SK-N-MC (cell line): ENCODE results near the gene SH3PXD2A.
"Not testable (repeated sequence)": the region's sequence is repeated elsewhere in the genome, so short reads cannot be mapped to it uniquely, and the experiment has no call there.

Experiments
- DNase-seq: peaks from one replicate; pipeline ENCODE4 v3.0.0-alpha.2; 2011; ENCODE audit warnings: low read depth, low spot score
- H3K27ac ChIP-seq: fragments of 200-600 bp; sonication (generic); 2 replicates; pipeline ENCODE4 v1.5.1; 2016; ENCODE audit warnings: mixed run types
- H3K36me3 ChIP-seq: fragments of 200-600 bp; sonication (generic); 2 replicates; pipeline ENCODE4 v1.6.1; 2017; ENCODE audit warnings: antibody characterized with exemption, low read length, mixed read lengths; ENCODE audit not compliant: insufficient read depth
- H3K4me3 ChIP-seq: fragments of 200-600 bp; sonication (generic); 2 replicates; pipeline ENCODE4 v1.5.1; 2016
- H3K9ac ChIP-seq: fragments of 200-600 bp; sonication (generic); 2 replicates; pipeline ENCODE4 v1.8.0; 2017; ENCODE audit warnings: mixed run types, mixed read lengths; ENCODE audit not compliant: insufficient read length
- H3K9me3 ChIP-seq: fragments of 200-600 bp; sonication (generic); 2 replicates; pipeline ENCODE4 v1.6.1; 2017; ENCODE audit warnings: low read depth, mild to moderate bottlenecking, antibody characterized with exemption, low read length, moderate library complexity, mixed read lengths
- EZH2 ChIP-seq: fragments of 200-600 bp; sonication (generic); IDR thresholded peaks from one replicate; pipeline ENCODE4 v1.6.1; 2017; ENCODE audit warnings: antibody characterized with exemption
- FOXP2 ChIP-seq: optimal IDR thresholded peaks from 2 replicates; pipeline ENCODE3; 2011; ENCODE audit warnings: mild to moderate bottlenecking, moderate library complexity; ENCODE audit not compliant: insufficient read depth; ENCODE audit errors: extremely low read length, control extremely low read depth
- POLR2AphosphoS5 ChIP-seq: IDR thresholded peaks from 2 replicates; pipeline ENCODE4 v1.6.1; 2012; ENCODE audit warnings: mild to moderate bottlenecking, low read depth, low read length, borderline replicate concordance

Gene SH3PXD2A

DNA sequence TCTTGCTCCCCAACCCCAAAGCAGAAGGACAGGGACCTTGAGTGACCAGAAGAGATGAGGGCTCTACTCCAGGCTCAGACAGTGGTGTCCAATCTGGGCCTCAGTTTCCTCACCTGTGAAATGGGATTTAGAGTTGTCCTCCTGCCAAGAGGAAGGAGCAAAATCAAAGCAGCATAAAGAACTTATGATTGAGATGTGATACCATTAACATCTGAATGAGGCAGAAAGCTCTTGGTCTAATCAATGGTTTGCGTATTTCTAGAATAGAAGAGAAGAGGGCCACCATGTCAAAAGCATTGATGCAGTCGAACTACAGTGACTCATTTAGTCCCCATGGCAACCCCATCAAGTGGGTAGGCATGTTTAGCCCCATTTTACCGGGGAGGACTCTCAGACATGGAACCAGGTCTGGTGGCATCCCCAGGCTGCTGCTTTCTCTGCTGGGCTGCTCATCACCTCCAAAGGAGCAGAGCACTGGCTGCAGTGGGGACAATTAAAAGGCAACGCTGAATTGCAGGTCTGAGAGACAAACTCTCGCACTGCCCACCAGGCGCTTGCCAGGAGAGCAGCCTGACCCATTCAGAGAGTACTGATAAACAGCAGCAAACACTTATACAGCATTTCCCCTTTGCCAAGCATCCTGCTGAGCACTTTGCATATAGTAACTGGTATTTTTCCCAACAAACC lies 186.0 kb downstream of the SH3PXD2A start:
- Histone ChIP-seq H3K27ac (no peak overlapping the region), H3K4me3 (no peak overlapping the region), H3K9me3 (no peaks in the 10 kb centered on the region), H3K36me3 (no peaks in the 10 kb centered on the region), H3K9ac (no peak overlapping the region)
- TF ChIP-seq POLR2AphosphoS5: no peak
- no peak for TF ChIP-seq EZH2
- no peak for TF ChIP-seq FOXP2
- no peak for DNase-seq

DNA sequence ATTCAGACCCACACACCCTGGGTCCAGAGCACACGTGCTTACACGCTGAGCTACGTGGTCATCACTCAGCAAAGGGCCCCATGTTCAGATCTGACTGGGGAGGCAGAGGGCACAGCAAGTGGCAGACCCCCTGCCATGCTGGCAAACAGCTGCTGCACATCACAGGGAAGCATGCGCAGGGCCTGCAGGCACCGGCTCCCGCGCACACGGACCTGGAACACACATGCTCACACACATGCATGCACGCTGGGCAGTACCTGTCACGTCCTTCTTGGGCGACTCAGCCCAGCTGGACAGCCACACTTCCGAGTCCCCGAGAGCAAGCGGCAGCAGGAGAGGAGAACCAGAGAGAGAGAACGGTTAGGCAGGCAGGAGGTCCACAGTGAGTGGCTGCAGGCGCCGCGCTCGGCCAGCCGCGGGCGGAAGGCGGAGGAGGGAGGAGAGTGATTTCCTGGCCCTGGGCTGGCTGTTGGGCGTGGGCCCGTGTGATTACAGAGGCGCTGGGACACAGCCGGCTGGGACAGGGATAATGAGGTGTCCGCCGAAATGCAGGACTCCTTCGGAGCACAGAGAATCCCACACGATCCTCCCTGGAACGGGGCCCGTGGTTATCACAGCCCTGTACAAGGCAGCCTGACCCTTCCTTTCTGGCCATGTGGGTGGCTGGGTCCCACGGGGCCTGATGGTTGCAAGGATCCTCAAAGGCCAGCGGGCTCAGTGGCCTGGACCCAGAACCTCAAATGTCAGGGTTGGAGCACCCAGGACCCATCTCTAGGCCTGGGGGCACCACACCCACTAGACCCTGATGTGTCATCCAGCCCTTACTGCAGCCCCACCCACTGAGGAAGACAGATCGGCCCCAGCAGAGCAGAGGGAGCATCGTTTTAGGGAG lies 186.8 kb downstream of the SH3PXD2A start:
- H3K9me3 ChIP-seq: no peaks in the 10 kb centered on the region
- H3K27ac ChIP-seq: no peak overlapping the region
- H3K9ac ChIP-seq: no peak overlapping the region
- no peaks in the 10 kb centered on the region for H3K36me3 ChIP-seq
- no peak for DNase-seq
- H3K4me3 ChIP-seq: no peak overlapping the region
- TF ChIP-seq FOXP2: no peak
- TF ChIP-seq POLR2AphosphoS5: no peak
- TF ChIP-seq EZH2: no peak

DNA sequence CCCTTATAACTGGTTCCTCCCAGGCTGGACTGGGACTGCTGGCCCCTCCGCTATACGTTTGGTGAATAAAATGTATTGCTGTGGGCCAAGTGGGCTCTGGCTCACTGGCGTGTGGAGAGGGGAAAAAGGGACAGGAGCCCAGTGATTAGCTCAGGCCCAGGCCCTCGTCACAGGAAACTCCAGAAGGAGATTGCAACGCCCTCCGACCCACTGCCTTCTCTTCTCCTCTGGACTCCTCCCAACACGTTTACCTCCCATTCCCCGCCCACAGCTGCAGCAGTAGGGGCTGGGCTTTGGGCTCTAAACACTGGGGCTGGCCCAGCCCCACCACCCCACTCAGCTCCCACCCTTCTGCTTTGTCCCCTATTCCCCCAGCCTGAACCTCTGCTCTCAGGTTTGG lies 188.0 kb downstream of the SH3PXD2A start:
- H3K4me3 ChIP-seq: no peak overlapping the region
- H3K9me3 ChIP-seq: no peaks in the 10 kb centered on the region
- H3K9ac ChIP-seq: no peak overlapping the region
- no peak overlapping the region for H3K27ac ChIP-seq
- H3K36me3 ChIP-seq: no peaks in the 10 kb centered on the region
- TF ChIP-seq POLR2AphosphoS5 (no peak), FOXP2 (no peak), EZH2 (no peak)
- no peak for DNase-seq

DNA sequence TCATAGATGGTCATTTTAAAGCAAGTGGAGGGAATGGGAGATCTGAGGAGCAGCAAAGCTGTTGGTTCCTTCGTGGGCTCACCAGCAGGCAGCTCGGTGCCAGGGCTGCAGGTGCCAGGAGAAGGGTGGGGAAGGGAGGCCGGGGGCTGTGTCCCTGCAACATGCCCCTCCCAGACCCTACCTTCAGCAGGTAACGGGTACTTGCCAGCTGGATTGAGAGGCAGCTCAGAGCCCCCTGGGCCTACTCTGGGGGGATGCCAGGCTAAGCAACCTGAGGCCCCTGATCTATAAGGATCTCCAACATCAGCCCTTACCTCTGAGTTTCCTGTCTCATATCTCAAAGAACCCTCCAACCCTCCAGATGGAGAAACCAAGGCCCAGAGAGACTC lies 188.6 kb downstream of the SH3PXD2A start:
- no peak overlapping the region for H3K4me3 ChIP-seq
- H3K9ac ChIP-seq: no peak overlapping the region
- no peaks in the 10 kb centered on the region for H3K36me3 ChIP-seq
- TF ChIP-seq FOXP2 (no peak), POLR2AphosphoS5 (no peak), EZH2 (no peak)
- H3K9me3 ChIP-seq: no peaks in the 10 kb centered on the region
- no peak overlapping the region for H3K27ac ChIP-seq
- no peak for DNase-seq

DNA sequence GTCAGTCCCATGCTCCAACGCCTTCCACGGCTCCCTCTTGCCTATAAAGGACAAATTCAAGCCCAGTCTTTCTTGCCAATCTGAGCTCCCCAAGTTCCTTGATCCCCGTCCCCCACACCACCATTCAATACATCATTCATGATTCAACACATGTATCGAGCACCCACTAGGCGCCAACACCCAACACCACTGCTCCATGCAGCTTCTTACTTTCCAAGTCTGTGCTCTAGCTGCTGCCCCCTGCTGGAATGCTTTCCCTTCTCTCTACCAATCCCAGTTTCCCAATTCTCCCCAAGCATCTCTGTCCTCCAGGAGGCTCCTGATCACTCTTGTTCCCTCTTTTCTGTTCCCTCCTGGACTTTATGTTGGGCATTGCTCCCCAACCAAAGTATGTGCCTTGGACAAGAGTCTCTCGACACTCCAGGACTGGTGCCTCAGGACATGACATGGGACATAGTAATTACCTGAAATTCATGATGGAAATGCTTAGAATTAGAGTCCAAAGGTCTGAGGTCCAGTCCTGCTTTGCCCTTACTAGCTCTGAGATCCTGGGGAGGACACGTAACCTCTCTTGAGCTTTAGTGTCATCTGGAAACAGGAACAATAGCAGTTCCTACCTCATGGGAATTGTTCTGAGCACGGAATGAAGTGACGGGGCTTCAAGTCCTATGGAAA lies 189.2 kb downstream of the SH3PXD2A start:
- no peaks in the 10 kb centered on the region for H3K9me3 ChIP-seq
- no peak overlapping the region for H3K27ac ChIP-seq
- no peak for DNase-seq
- TF ChIP-seq POLR2AphosphoS5: no peak
- TF ChIP-seq FOXP2: no peak
- TF ChIP-seq EZH2: no peak
- no peaks in the 10 kb centered on the region for H3K36me3 ChIP-seq
- H3K4me3 ChIP-seq: no peak overlapping the region
- H3K9ac ChIP-seq: no peak overlapping the region

DNA sequence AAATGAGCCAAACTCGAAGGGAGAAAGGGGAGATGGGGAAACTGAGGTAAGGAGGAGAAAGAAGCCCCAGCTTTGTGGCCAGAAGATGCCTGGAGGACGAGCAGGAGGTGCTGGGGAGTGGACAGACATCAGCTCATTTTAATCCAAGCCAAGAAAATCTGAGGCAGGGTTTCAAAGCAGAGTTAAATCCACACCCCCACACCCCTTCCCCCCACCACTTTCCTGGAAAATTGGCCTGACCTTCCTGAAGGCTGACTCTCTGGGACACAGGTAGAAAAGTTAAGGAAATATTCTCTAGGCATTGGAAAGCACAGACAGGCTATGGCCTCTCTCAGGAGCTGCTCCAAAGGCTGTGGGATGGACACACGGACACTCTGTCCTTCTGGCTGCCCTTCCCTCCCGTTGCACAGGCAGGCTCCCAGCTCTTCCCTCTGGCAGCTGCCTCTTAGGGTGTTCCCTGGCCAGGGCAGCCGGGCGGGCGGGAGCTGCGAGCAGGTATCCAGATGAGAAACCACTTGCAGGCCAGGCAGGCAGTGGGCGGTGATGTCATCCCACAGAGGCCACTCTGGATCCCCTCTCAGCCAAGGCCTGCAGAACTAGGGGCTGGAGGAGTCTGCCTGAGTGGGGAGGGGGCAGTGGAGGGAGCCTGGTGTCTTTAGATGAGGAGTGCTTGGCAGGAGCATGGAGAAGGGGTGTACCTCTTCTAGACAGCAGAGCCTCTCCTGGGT lies 190.1 kb downstream of the SH3PXD2A start:
- no peak overlapping the region for H3K4me3 ChIP-seq
- H3K9me3 ChIP-seq: no peaks in the 10 kb centered on the region
- H3K9ac ChIP-seq: no peak overlapping the region
- DNase-seq: no peak
- no peak overlapping the region for H3K27ac ChIP-seq
- no peaks in the 10 kb centered on the region for H3K36me3 ChIP-seq
- TF ChIP-seq FOXP2: no peak
- TF ChIP-seq EZH2: no peak
- no peak for TF ChIP-seq POLR2AphosphoS5

DNA sequence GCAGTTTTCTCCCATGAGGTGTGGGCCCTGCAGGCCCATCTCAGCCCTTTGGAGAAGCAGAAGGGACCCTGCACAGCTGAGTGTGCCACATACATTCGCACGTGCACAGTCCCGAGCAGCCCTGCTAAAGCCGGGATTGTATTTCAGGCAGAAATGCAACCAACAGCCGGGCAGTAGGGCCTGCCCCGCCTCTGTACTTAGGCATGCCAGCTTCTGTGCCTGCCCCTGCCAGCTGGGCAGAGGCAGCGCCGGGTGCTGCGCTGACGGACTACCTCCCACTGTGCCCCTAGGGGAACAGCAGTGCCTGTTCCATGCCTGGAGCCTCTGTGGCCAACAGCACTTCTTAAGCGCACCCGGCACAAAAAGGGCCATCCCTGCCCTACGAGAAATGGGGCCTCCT lies 191.6 kb downstream of the SH3PXD2A start:
- no peak overlapping the region for H3K9ac ChIP-seq
- TF ChIP-seq FOXP2: no peak
- no peak for TF ChIP-seq EZH2
- no peak for TF ChIP-seq POLR2AphosphoS5
- H3K4me3 ChIP-seq: no peak overlapping the region
- DNase-seq: no peak
- no peak overlapping the region for H3K27ac ChIP-seq
- no peaks in the 10 kb centered on the region; the same call in 1 of the 2 replicates for H3K36me3 ChIP-seq
- H3K9me3 ChIP-seq: no peaks in the 10 kb centered on the region

DNA sequence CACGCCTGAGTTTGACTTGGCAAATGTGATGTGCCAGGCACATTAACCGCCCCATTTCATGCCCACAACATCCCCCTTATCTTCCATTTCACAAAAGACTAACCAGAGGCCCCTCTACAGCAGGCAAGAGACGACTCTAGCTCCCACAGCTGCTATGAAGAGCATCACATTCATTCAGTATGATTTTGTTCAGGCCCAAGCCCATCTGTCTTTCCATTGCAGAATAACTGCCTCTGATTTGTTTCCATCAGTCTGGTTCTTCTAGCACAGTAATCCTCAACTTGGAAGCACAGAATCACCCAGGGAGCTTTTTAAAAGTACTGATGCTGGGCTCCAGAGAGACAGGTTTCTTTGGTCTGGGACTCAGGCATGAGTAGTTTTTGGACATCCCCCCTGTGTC lies 192.1 kb downstream of the SH3PXD2A start:
- no peak overlapping the region for H3K4me3 ChIP-seq
- no peak for DNase-seq
- TF ChIP-seq EZH2 (no peak), FOXP2 (no peak), POLR2AphosphoS5 (no peak)
- no peak overlapping the region for H3K27ac ChIP-seq
- H3K9me3 ChIP-seq: no peaks in the 10 kb centered on the region
- no peaks in the 10 kb centered on the region; the same call in 1 of the 2 replicates for H3K36me3 ChIP-seq
- no peak overlapping the region for H3K9ac ChIP-seq

DNA sequence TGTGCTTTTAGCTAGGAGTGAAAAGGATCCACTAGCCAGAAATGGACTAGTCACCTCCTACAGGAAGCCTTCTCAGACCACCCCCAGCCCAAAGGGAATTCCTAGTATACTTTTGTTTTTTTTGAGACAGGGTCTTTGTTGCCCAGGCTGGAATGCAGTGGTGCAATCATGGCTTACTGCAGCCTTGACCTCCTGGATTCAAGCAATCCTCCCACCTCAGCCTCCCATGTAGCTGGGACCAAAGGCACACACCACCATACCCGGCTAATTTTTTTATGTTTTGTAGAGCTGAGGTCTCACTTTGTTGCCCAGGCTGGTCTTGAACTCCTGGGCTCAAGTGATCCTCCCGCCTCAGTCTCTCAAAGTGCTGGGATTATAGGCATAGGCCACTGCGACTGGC lies 192.7 kb downstream of the SH3PXD2A start:
- not testable (repeated sequence) for H3K9ac ChIP-seq, DNase-seq, H3K9me3 ChIP-seq, H3K4me3 ChIP-seq, H3K36me3 ChIP-seq, H3K27ac ChIP-seq
